ENCODE results near the gene SCGB1A1.

The SCGB1A1 gene

GRCh38 chr11:62401356-62401755 lies 17.5 kb upstream of the SCGB1A1 start:
- CTCF ChIA-PET: interaction anchor here (1.2 to 2.4 kb wide), 6 partner anchors 9 to 159 kb away, joined by 5 to 12 read pairs (median 8); no protein-coding TSS in a partner anchor
- peak overlapping the region in 2 of 7 experiments; percentile 13 to 57 for H3K4me3 ChIP-seq (ENCODE audit: control insufficient read depth in 1 of 7, extremely low read depth in 1 of 7, insufficient read depth in 4 of 7, low read depth in 2 of 7, low read length in 6 of 7)

GRCh38 chr11:62401811-62402210 lies 17.0 kb upstream of the SCGB1A1 start:
- Histone ChIP-seq H3K36me3 (ENCODE audit: control insufficient read depth in 4 of 4, insufficient read depth in 4 of 4, low read length in 3 of 4) (no peaks in the 10 kb centered on the region), H3K9me3 (ENCODE audit: control extremely low read depth in 1 of 5, control insufficient read depth in 4 of 5, insufficient read depth in 2 of 5, low read depth in 1 of 5, low read length in 4 of 5) (no peaks in the 10 kb centered on the region), H3K27me3 (replicated peaks in 2 of 5; ENCODE audit: control insufficient read depth in 4 of 5, insufficient read depth in 5 of 5, low read length in 4 of 5) (no peaks in the 10 kb centered on the region), H3K4me1 (ENCODE audit: control extremely low read depth in 1 of 4, control insufficient read depth in 4 of 4, insufficient read depth in 4 of 4, low read length in 3 of 4) (peaks cover 0 to 55% (median 34%) of the 10 kb centered on the region in 4 experiments), H3K27ac (ENCODE audit: insufficient read depth in 1 of 2, low read depth in 1 of 2, low read length in 2 of 2, poor library complexity in 1 of 2, severe bottlenecking in 2 of 2) (no peak overlapping the region), H3K4me3 (ENCODE audit: control insufficient read depth in 1 of 7, extremely low read depth in 1 of 7, insufficient read depth in 4 of 7, low read depth in 2 of 7, low read length in 6 of 7) (peak overlapping the region in 3 of 7 experiments; percentile 33 to 57 (median 41))
- no peak for DNase-seq
- POLR2A ChIA-PET: no interaction called here
- CTCF ChIA-PET: interaction anchor here (0.9 to 2.4 kb wide), 7 partner anchors 9 to 159 kb away, joined by 3 to 12 read pairs (median 7); no protein-coding TSS in a partner anchor
- 58% methylated on average over 2 of the region's 7 CpGs for WGBS (ENCODE audit: insufficient coverage)

More at GRCh38 chr11:62401356-62401755, 17.5 kb upstream of the SCGB1A1 start:
- Histone ChIP-seq H3K27me3 (replicated peaks in 2 of 5; ENCODE audit: control insufficient read depth in 4 of 5, insufficient read depth in 5 of 5, low read length in 4 of 5) (no peaks in the 10 kb centered on the region), H3K9me3 (ENCODE audit: control extremely low read depth in 1 of 5, control insufficient read depth in 4 of 5, insufficient read depth in 2 of 5, low read depth in 1 of 5, low read length in 4 of 5) (no peaks in the 10 kb centered on the region), H3K27ac (ENCODE audit: insufficient read depth in 1 of 2, low read depth in 1 of 2, low read length in 2 of 2, poor library complexity in 1 of 2, severe bottlenecking in 2 of 2) (no peak overlapping the region), H3K4me1 (ENCODE audit: control extremely low read depth in 1 of 4, control insufficient read depth in 4 of 4, insufficient read depth in 4 of 4, low read length in 3 of 4) (peaks cover 0 to 60% (median 35%) of the 10 kb centered on the region in 4 experiments), H3K36me3 (ENCODE audit: control insufficient read depth in 4 of 4, insufficient read depth in 4 of 4, low read length in 3 of 4) (no peaks in the 10 kb centered on the region)
- DNase-seq: no peak
- POLR2A ChIA-PET: interaction anchor here (0.6 kb wide), 1 partner anchor 1300 kb away, joined by 3 read pairs; no protein-coding TSS in a partner anchor
- 80% methylated on average over 2 of the region's 5 CpGs for WGBS (ENCODE audit: insufficient coverage)

DNA sequence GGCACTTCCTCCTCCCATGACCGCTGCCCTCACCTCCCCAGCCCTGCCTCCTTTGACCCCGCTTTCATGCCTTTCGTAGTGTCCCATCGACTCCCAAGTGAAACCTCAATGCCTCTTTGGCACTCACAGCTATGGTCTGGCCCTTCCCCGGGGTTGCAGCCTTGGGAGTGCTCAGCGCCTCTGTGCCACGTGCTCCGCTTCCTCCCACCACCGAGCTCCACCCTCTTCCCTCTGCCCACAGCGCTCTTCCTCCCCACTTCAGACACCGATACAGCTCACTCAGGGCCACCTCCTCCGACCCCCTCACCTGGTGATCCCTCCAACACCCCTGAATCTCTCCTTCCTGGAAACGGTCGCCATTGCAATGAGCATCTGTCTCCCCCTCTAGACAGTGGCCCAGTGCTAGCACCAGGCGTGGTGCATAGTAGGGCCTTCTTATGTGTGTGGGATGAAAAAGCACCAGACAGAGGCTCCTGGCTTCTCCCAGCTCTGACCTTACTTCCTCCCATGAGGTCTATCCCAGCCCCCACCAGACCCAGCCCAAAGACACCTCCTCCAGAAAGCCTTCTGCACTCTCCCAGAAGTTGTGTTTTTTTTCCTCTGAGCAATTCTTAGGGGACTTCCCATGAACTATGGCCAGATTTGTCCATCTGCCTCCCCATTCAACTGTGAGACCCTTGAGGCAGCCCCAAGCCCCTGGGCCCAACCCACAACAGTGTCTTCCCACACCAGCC lies 16.4 kb upstream of the SCGB1A1 start:
- Histone ChIP-seq H3K27me3 (replicated peaks in 2 of 5; ENCODE audit: control insufficient read depth in 4 of 5, insufficient read depth in 5 of 5, low read length in 4 of 5) (no peaks in the 10 kb centered on the region), H3K27ac (ENCODE audit: insufficient read depth in 1 of 2, low read depth in 1 of 2, low read length in 2 of 2, poor library complexity in 1 of 2, severe bottlenecking in 2 of 2) (no peak overlapping the region), H3K4me3 (ENCODE audit: control insufficient read depth in 1 of 7, extremely low read depth in 1 of 7, insufficient read depth in 4 of 7, low read depth in 2 of 7, low read length in 6 of 7) (peak overlapping the region in 3 of 7 experiments; percentile 33 to 57 (median 41)), H3K4me1 (ENCODE audit: control extremely low read depth in 1 of 4, control insufficient read depth in 4 of 4, insufficient read depth in 4 of 4, low read length in 3 of 4) (peaks cover 0 to 50% (median 33%) of the 10 kb centered on the region in 4 experiments), H3K36me3 (ENCODE audit: control insufficient read depth in 4 of 4, insufficient read depth in 4 of 4, low read length in 3 of 4) (no peaks in the 10 kb centered on the region), H3K9me3 (ENCODE audit: control extremely low read depth in 1 of 5, control insufficient read depth in 4 of 5, insufficient read depth in 2 of 5, low read depth in 1 of 5, low read length in 4 of 5) (no peaks in the 10 kb centered on the region)
- POLR2A ChIA-PET: no interaction called here
- DNase-seq: peak in 2 of 3 donors; percentile 24 to 50
- 8% methylated on average over 12 of the region's 15 CpGs for WGBS (ENCODE audit: insufficient coverage)
- CTCF ChIA-PET: interaction anchor here (0.9 to 2.4 kb wide), 7 partner anchors 10 to 159 kb away, joined by 3 to 12 read pairs (median 7); no protein-coding TSS in a partner anchor

- Histone ChIP-seq H3K27me3 (replicated peaks in 2 of 5; ENCODE audit: control insufficient read depth in 4 of 5, insufficient read depth in 5 of 5, low read length in 4 of 5) (no peaks in the 10 kb centered on the region), H3K36me3 (ENCODE audit: control insufficient read depth in 4 of 4, insufficient read depth in 4 of 4, low read length in 3 of 4) (no peaks in the 10 kb centered on the region), H3K27ac (ENCODE audit: insufficient read depth in 1 of 2, low read depth in 1 of 2, low read length in 2 of 2, poor library complexity in 1 of 2, severe bottlenecking in 2 of 2) (no peak overlapping the region), H3K9me3 (ENCODE audit: control extremely low read depth in 1 of 5, control insufficient read depth in 4 of 5, insufficient read depth in 2 of 5, low read depth in 1 of 5, low read length in 4 of 5) (no peaks in the 10 kb centered on the region), H3K4me3 (ENCODE audit: control insufficient read depth in 1 of 7, extremely low read depth in 1 of 7, insufficient read depth in 4 of 7, low read depth in 2 of 7, low read length in 6 of 7) (no peak overlapping the region), H3K4me1 (ENCODE audit: control extremely low read depth in 1 of 4, control insufficient read depth in 4 of 4, insufficient read depth in 4 of 4, low read length in 3 of 4) (peaks cover 0 to 42% (median 28%) of the 10 kb centered on the region in 4 experiments)
- no peak for DNase-seq
- 90% methylated on average over 6 of the region's 12 CpGs for WGBS (ENCODE audit: insufficient coverage)
- POLR2A ChIA-PET: no interaction called here
- CTCF ChIA-PET: interaction anchor here (1.0 to 2.4 kb wide), 7 partner anchors 9 to 158 kb away, joined by 4 to 12 read pairs (median 5); no protein-coding TSS in a partner anchor
Measured at GRCh38 chr11:62402960-62403730, 15.7 kb upstream of the SCGB1A1 start.

GRCh38 chr11:62404435-62404834 lies 14.4 kb upstream of the SCGB1A1 start:
- WGBS (ENCODE audit: insufficient coverage): 92% methylated on average over 4 of the region's 6 CpGs
- Histone ChIP-seq H3K4me1 (ENCODE audit: control extremely low read depth in 1 of 4, control insufficient read depth in 4 of 4, insufficient read depth in 4 of 4, low read length in 3 of 4) (peaks cover 0 to 29% (median 16%) of the 10 kb centered on the region in 4 experiments), H3K27me3 (replicated peaks in 2 of 5; ENCODE audit: control insufficient read depth in 4 of 5, insufficient read depth in 5 of 5, low read length in 4 of 5) (no peaks in the 10 kb centered on the region), H3K4me3 (ENCODE audit: control insufficient read depth in 1 of 7, extremely low read depth in 1 of 7, insufficient read depth in 4 of 7, low read depth in 2 of 7, low read length in 6 of 7) (no peak overlapping the region), H3K36me3 (ENCODE audit: control insufficient read depth in 4 of 4, insufficient read depth in 4 of 4, low read length in 3 of 4) (no peaks in the 10 kb centered on the region), H3K9me3 (ENCODE audit: control extremely low read depth in 1 of 5, control insufficient read depth in 4 of 5, insufficient read depth in 2 of 5, low read depth in 1 of 5, low read length in 4 of 5) (no peaks in the 10 kb centered on the region), H3K27ac (ENCODE audit: insufficient read depth in 1 of 2, low read depth in 1 of 2, low read length in 2 of 2, poor library complexity in 1 of 2, severe bottlenecking in 2 of 2) (no peak overlapping the region)
- CTCF ChIA-PET: interaction anchor here (1.0 to 1.3 kb wide), 3 partner anchors 10 to 20 kb away, joined by 5 read pairs; no protein-coding TSS in a partner anchor
- POLR2A ChIA-PET: no interaction called here
- DNase-seq: no peak

GRCh38 chr11:62404901-62405300 lies 13.9 kb upstream of the SCGB1A1 start:
- Histone ChIP-seq H3K36me3 (ENCODE audit: control insufficient read depth in 4 of 4, insufficient read depth in 4 of 4, low read length in 3 of 4) (no peaks in the 10 kb centered on the region), H3K4me1 (ENCODE audit: control extremely low read depth in 1 of 4, control insufficient read depth in 4 of 4, insufficient read depth in 4 of 4, low read length in 3 of 4) (peaks cover 0 to 25% (median 13%) of the 10 kb centered on the region in 4 experiments), H3K9me3 (ENCODE audit: control extremely low read depth in 1 of 5, control insufficient read depth in 4 of 5, insufficient read depth in 2 of 5, low read depth in 1 of 5, low read length in 4 of 5) (no peaks in the 10 kb centered on the region), H3K27ac (ENCODE audit: insufficient read depth in 1 of 2, low read depth in 1 of 2, low read length in 2 of 2, poor library complexity in 1 of 2, severe bottlenecking in 2 of 2) (no peak overlapping the region), H3K27me3 (replicated peaks in 2 of 5; ENCODE audit: control insufficient read depth in 4 of 5, insufficient read depth in 5 of 5, low read length in 4 of 5) (no peaks in the 10 kb centered on the region), H3K4me3 (ENCODE audit: control insufficient read depth in 1 of 7, extremely low read depth in 1 of 7, insufficient read depth in 4 of 7, low read depth in 2 of 7, low read length in 6 of 7) (no peak overlapping the region)
- ChIA-PET POLR2A (no interaction called here), CTCF (interaction anchor here (1.6 kb wide), 1 partner anchor 18 kb away, joined by 4 read pairs; no protein-coding TSS in a partner anchor)
- WGBS (ENCODE audit: insufficient coverage): 88% methylated on average over 5 of the region's 5 CpGs
- DNase-seq: no peak

Measured in common myeloid progenitor, CD34-positive (primary cell).